GM23248 (cell line): ENCODE data around the gene ACSF3. TPM values are rescaled to one million over a fixed set of nuclear protein-coding genes. Genes with fewer than 3 reads are reported as not detected.

ENCODE experiments used
- DNase-seq: peaks from one replicate; pipeline ENCODE4 v3.0.0-alpha.2; 2015
- H2AFZ ChIP-seq: fragments of 200-600 bp; sonication (generic); 2 replicates; pipeline ENCODE4 v1.6.1; 2016; ENCODE audit warnings: antibody characterized with exemption
- H3F3A ChIP-seq: fragments of 200-600 bp; sonication (generic); 2 replicates; pipeline ENCODE4 v1.6.1; 2016; ENCODE audit warnings: mild to moderate bottlenecking, antibody characterized with exemption, mixed run types; ENCODE audit not compliant: insufficient read depth
- H3K27ac ChIP-seq: fragments of 200-600 bp; sonication (generic); 2 replicates; pipeline ENCODE4 v1.5.1; 2016; ENCODE audit warnings: mild to moderate bottlenecking
- H3K27me3 ChIP-seq: fragments of 200-600 bp; sonication (generic); replicated peaks from 2 replicates; pipeline ENCODE4 v1.6.1; 2016; ENCODE audit warnings: mild to moderate bottlenecking; ENCODE audit not compliant: insufficient read depth
- H3K36me3 ChIP-seq: fragments of 200-600 bp; sonication (generic); 2 replicates; pipeline ENCODE4 v1.6.1; 2016; ENCODE audit warnings: low read depth, mild to moderate bottlenecking
- H3K4me1 ChIP-seq: fragments of 200-600 bp; sonication (generic); 2 replicates; pipeline ENCODE4 v1.6.1; 2016; ENCODE audit warnings: mild to moderate bottlenecking; ENCODE audit not compliant: insufficient read depth
- H3K4me2 ChIP-seq: fragments of 200-600 bp; sonication (generic); one replicate; pipeline ENCODE4 v1.6.1; 2016; ENCODE audit warnings: mild to moderate bottlenecking; ENCODE audit not compliant: unreplicated experiment
- H3K4me3 ChIP-seq: fragments of 200-600 bp; sonication (generic); 2 replicates; pipeline ENCODE4 v1.5.1; 2016; ENCODE audit warnings: mild to moderate bottlenecking
- H3K79me2 ChIP-seq: fragments of 200-600 bp; sonication (generic); 2 replicates; pipeline ENCODE4 v1.6.1; 2016; ENCODE audit warnings: mild to moderate bottlenecking; ENCODE audit not compliant: insufficient read depth
- H3K9ac ChIP-seq: fragments of 200-600 bp; sonication (generic); 2 replicates; pipeline ENCODE4 v1.6.1; 2016; ENCODE audit warnings: mild to moderate bottlenecking
- H3K9me2 ChIP-seq: fragments of 200-600 bp; sonication (generic); 2 replicates; pipeline ENCODE4 v1.6.1; 2016; ENCODE audit warnings: mixed run types, mild to moderate bottlenecking, moderate library complexity; ENCODE audit not compliant: insufficient read depth
- H3K9me3 ChIP-seq: fragments of 200-600 bp; sonication (generic); one replicate; pipeline ENCODE4 v1.6.1; 2017; ENCODE audit warnings: low read depth
- H4K20me1 ChIP-seq: fragments of 200-600 bp; sonication (generic); 2 replicates; pipeline ENCODE4 v1.6.0; 2016; ENCODE audit not compliant: insufficient read depth
- EZH2 ChIP-seq: fragments of 200-600 bp; sonication (generic); IDR thresholded peaks from 2 replicates; pipeline ENCODE4 v1.6.1; 2018; ENCODE audit warnings: antibody characterized with exemption, mild to moderate bottlenecking; ENCODE audit not compliant: insufficient read depth, poor library complexity, severe bottlenecking
- EZH2phosphoT487 ChIP-seq: fragments of 200-600 bp; sonication (generic); IDR thresholded peaks from 2 replicates; pipeline ENCODE4 v1.6.1; 2018; ENCODE audit warnings: antibody characterized with exemption, moderate library complexity, mild to moderate bottlenecking, low read depth; ENCODE audit not compliant: insufficient read depth
- WGBS, 2 experiments: methylation state at CpG; one replicate each; pipeline ENCODE4 v1.1.6; 2015 to 2017; ENCODE audit warnings: low lambda C conversion rate in 2 of 2, low coverage in 1 of 2; ENCODE audit errors: missing lambda C conversion rate in 2 of 2; 5-methylcytosine and 5-hydroxymethylcytosine counted together
- in situ Hi-C: fragments of 300-500 bp; cut with MboI; formaldehyde crosslinking; loops from 2 replicates; pipeline ENCODE4 v1.15.0; 2020
- polyA plus RNA-seq: library from polyadenylated mRNA; unstranded; fragments of >200 nt; fragmentation: Nextera tagmentation; extraction: Ambion mirVana; gene quantifications from 2 replicates; pipeline ENCODE4 v1.2.1, GENCODE V29; 2016
- total RNA-seq: library from RNA; depleted of rRNA; stranded (reverse); fragments of >200 nt; shearing (Covaris generic); gene quantifications from 2 replicates; pipeline ENCODE4 v1.2.3, GENCODE V29; 2014

The ACSF3 gene
- total and polyA plus RNA-seq, 2 experiments from 2014 or later, result 15.9 to 17.1 TPM

DNA sequence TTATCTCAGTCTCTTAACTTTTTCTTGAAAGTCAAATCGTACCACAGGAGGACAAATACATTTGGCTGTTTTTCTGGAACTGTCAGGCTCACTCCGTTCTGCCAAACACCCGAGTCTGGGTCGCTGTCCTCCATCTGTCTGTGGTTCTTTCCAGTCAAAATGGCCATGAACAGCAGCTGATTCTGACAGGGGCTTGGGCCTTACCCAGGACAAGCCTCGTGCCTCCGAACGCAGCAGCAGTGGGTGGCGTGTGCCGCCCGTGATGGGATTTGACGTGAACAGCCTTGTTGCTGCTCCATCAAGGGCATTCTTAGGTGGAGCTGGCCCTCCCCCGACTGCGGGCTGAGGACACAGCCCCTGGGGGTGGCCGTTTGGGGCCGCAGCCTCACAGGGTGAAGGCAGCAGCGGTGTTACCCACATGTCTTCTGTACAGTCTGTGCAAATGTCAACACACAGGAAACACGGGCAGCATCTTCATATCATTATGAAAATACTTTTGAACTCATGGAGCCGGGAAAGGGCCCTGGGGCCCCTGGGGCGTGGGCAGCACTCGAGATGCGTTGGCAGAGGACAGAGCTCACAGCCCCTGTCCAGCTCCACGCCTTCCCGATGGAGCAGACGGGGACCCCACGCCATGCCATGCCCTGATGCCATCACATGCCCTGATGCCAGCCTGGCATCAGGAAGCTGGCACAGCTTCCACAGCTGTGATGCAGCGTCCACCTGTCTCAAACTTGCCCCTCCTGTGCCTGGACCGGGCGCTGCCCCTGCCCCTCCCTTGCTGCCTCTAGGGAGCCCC lies 8.6 kb upstream of the ACSF3 start:
- no peaks in the 10 kb centered on the region for H4K20me1 ChIP-seq
- TF ChIP-seq EZH2phosphoT487, result no peak
- TF ChIP-seq EZH2, result no peak
- H3K4me1 ChIP-seq, result no peaks in the 10 kb centered on the region
- H3K9me3 ChIP-seq, result no peaks in the 10 kb centered on the region
- no peak overlapping the region for H3K9ac ChIP-seq
- no peaks in the 10 kb centered on the region for H3K9me2 ChIP-seq
- no peaks in the 10 kb centered on the region for H3K36me3 ChIP-seq
- no peak overlapping the region for H3K4me2 ChIP-seq
- H3K4me3 ChIP-seq, result no peak overlapping the region
- no peak overlapping the region for H3K27ac ChIP-seq
- no peak overlapping the region for H2AFZ ChIP-seq
- WGBS, 2 experiments, result 53 to 57% methylated on average over 28 of the region's 28 CpGs
- no peaks in the 10 kb centered on the region for H3K79me2 ChIP-seq
- H3K27me3 ChIP-seq, result peaks cover 12% of the 10 kb centered on the region
- no peak for DNase-seq
- no peaks in the 10 kb centered on the region for H3F3A ChIP-seq
- in situ Hi-C loops, result no loop called here

DNA sequence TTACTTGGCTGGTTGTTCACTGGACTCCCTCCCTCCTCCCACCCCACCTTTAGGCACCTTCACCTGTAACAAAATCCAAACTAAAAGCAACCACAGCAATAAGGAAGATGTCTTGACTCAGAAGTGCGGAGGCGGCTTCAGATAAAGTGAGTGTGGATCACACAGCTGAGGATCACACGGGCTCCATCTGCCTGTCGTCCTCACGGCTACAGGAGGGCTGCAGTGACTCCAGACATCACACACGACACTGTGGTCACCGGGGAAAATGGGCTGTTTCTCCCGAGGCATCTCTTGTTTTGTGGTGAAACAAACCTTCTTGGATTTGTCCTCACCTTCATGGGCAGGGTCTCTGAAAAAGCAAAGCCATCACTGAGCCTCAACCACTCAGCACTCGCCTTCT lies 7.9 kb upstream of the ACSF3 start:
- peaks cover 19% of the 10 kb centered on the region for H3K27me3 ChIP-seq
- no peak overlapping the region for H3K4me2 ChIP-seq
- H3K9me2 ChIP-seq, result no peaks in the 10 kb centered on the region
- in situ Hi-C loops, result no loop called here
- H3K36me3 ChIP-seq, result no peaks in the 10 kb centered on the region
- H3K4me3 ChIP-seq, result no peak overlapping the region
- H3F3A ChIP-seq, result no peaks in the 10 kb centered on the region
- WGBS, 2 experiments, result 51 to 53% methylated on average over 9 of the region's 9 CpGs
- TF ChIP-seq EZH2phosphoT487, result no peak
- TF ChIP-seq EZH2, result no peak
- no peaks in the 10 kb centered on the region for H4K20me1 ChIP-seq
- H3K4me1 ChIP-seq, result no peaks in the 10 kb centered on the region
- H2AFZ ChIP-seq, result no peak overlapping the region
- no peak overlapping the region for H3K9ac ChIP-seq
- H3K9me3 ChIP-seq, result no peaks in the 10 kb centered on the region
- DNase-seq, result no peak
- H3K79me2 ChIP-seq, result no peaks in the 10 kb centered on the region
- no peak overlapping the region for H3K27ac ChIP-seq

DNA sequence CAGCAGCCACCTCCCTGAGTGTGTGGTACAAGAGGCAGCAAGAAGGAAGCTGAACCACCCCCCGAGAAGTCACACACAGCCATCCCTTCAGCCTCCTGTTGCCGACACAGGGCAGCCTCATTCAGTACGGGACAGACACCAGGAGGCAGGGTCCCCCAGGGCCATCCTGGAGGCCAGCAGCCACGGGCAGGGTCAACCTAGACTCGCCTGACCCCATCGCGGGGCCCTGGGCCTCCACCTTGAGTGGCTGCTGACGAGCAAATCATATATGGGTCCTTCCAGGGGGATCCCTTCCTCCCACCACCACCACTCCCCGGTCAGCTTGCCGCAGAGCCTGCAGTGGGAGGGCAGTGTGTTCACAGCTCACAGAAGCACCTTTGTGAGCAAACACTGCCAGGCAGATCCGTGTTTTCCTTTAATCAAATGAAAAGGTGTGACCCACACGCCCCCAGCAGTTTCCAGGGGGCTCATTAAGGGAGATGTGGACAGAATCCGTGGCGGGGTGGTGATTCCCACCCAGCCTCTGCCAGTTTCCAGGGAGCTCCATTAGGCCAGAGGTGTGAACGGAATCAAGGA lies 5.6 kb upstream of the ACSF3 start:
- Histone ChIP-seq H3K4me1 (no peaks in the 10 kb centered on the region), H3K9me2 (no peaks in the 10 kb centered on the region), H4K20me1 (no peaks in the 10 kb centered on the region), H3K27ac (no peak overlapping the region), H3F3A (no peaks in the 10 kb centered on the region), H3K9me3 (no peaks in the 10 kb centered on the region), H3K4me2 (no peak overlapping the region), H3K36me3 (no peaks in the 10 kb centered on the region), H2AFZ (no peak overlapping the region), H3K79me2 (no peaks in the 10 kb centered on the region), H3K27me3 (peaks cover 21% of the 10 kb centered on the region), H3K4me3 (no peak overlapping the region), H3K9ac (no peak overlapping the region)
- TF ChIP-seq EZH2phosphoT487, result no peak
- TF ChIP-seq EZH2, result no peak
- DNase-seq, result no peak
- WGBS, 2 experiments, result 29 to 34% methylated on average over 15 of the region's 15 CpGs
- in situ Hi-C loops, result no loop called here

DNA sequence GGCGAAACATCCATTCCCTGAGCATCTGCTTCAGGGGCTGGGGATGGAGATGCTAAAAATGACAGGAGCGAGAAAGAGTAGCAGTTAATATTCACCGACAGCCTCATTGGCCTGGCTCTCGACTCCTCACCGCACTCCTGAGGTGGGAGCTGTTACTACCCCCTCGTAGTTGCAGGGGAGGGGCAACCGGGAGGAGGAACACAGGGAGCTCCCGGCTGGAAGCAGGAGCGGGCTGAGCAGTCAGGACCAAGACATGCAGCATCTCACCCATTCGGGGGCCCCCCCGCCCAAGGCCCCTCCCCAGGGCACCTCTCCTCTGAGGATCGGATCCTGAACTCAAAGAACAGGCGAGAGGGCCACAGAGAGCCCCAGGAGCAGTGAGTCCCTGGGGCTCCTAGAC lies 4.5 kb upstream of the ACSF3 start:
- no peak overlapping the region for H3K4me3 ChIP-seq
- no peaks in the 10 kb centered on the region for H3K36me3 ChIP-seq
- H3K9me2 ChIP-seq, result no peaks in the 10 kb centered on the region
- no peak overlapping the region for H3K9ac ChIP-seq
- H3F3A ChIP-seq, result no peaks in the 10 kb centered on the region
- H3K4me2 ChIP-seq, result no peak overlapping the region
- no peak overlapping the region for H2AFZ ChIP-seq
- no peak overlapping the region for H3K27ac ChIP-seq
- TF ChIP-seq EZH2phosphoT487 (no peak), EZH2 (no peak)
- peaks cover 21% of the 10 kb centered on the region for H3K27me3 ChIP-seq
- no peaks in the 10 kb centered on the region for H4K20me1 ChIP-seq
- H3K9me3 ChIP-seq, result no peaks in the 10 kb centered on the region
- in situ Hi-C loops, result no loop called here
- DNase-seq, result no peak
- H3K79me2 ChIP-seq, result peaks cover 2% of the 10 kb centered on the region
- H3K4me1 ChIP-seq, result no peaks in the 10 kb centered on the region
- 3 to 8% methylated on average over 11 to 13 of the region's 13 CpGs for WGBS, 2 experiments
